ES-I3 (cell line): ENCODE results near the gene NOCT.

Experiments
- H3K36me3 ChIP-seq: 2 replicates; pipeline ENCODE4 v1.6.1; 2013; ENCODE audit warnings: mild to moderate bottlenecking, low read length, control low read depth, moderate library complexity; ENCODE audit not compliant: insufficient read depth
- H3K4me1 ChIP-seq: 2 replicates; pipeline ENCODE4 v1.6.1; 2013; ENCODE audit warnings: mild to moderate bottlenecking, control low read depth, low read length; ENCODE audit not compliant: insufficient read depth
- H3K9ac ChIP-seq: 2 replicates; pipeline ENCODE4 v1.6.1; 2013; ENCODE audit warnings: low read depth, mild to moderate bottlenecking, low read length, moderate library complexity
- H3K9me3 ChIP-seq: 2 replicates; pipeline ENCODE4 v1.6.1; 2013; ENCODE audit warnings: mild to moderate bottlenecking, low read length, moderate library complexity; ENCODE audit not compliant: control insufficient read depth, insufficient read depth

NOCT gene

GRCh38 chr4:139084804-139085093, 69.2 kb downstream of the NOCT start:
- Histone ChIP-seq H3K9ac (peak overlapping the region; percentile 97), H3K4me1 (peaks cover 8% of the 10 kb centered on the region; the same call in 1 of the 2 replicates), H3K36me3 (no peaks in the 10 kb centered on the region), H3K9me3 (no peaks in the 10 kb centered on the region)

- peaks cover 8% of the 10 kb centered on the region; the same call in 1 of the 2 replicates for H3K4me1 ChIP-seq
- H3K9ac ChIP-seq: peak overlapping the region; percentile 97
- H3K36me3 ChIP-seq: no peaks in the 10 kb centered on the region
- no peaks in the 10 kb centered on the region for H3K9me3 ChIP-seq
Measured at GRCh38 chr4:139085141-139085540, 69.6 kb downstream of the NOCT start.

- no peaks in the 10 kb centered on the region for H3K4me1 ChIP-seq
- no peaks in the 10 kb centered on the region for H3K36me3 ChIP-seq
- H3K9ac ChIP-seq: no peak overlapping the region
- no peaks in the 10 kb centered on the region for H3K9me3 ChIP-seq
Measured at GRCh38 chr4:139092271-139092670, 76.7 kb downstream of the NOCT start.
